ENCODE data around the gene LRRC7.

DNA sequence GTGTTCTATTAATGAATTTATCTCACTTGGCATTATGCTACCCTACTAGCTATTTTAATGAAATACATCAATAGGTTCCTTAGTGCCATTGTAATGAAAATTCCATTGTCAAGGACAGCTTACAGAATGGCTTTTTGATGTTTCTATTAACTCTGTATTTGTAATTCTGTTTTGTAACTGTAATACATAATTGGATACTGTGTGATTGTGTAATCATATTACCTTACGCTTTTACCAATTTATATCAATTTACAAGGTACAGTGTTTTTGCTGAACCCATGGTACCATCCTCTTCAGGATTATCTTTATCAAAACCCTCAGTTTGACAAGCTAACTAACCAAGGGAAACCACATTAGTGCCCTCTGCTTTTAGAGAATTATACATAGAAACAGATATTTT lies 277.9 kb downstream of the LRRC7 start:
- TF ChIP-seq POLR2AphosphoS5 (IDR thresholded peaks at IDR 0.05) (no peak), CTCF (IDR thresholded peaks at IDR 0.05) (no peak), POLR2A (IDR thresholded peaks at IDR 0.05) (no peak)

Measured in breast epithelium (tissue), 3 donors.